Hypothalamus (tissue), 51 donors: Measurements from ENCODE around the gene TRPM3.
A peak's percentile ranks its signal among the peaks of the same experiment; 100 is the strongest.
"Not testable (repeated sequence)": the region's sequence is repeated elsewhere in the genome, so short reads cannot be mapped to it uniquely, and the experiment has no call there.

ENCODE experiments used
- DNase-seq, 51 donors: peaks; one replicate each; lab custom pipeline; 2025; lab: John Stamatoyannopoulos, UW

Gene TRPM3

GRCh38 chr9:71004196-71004595, 117.2 kb downstream of the TRPM3 start:
- DNase-seq: no peak

- no peak for DNase-seq
Measured at GRCh38 chr9:71003346-71003745, 118.1 kb downstream of the TRPM3 start.

- DNase-seq: no peak
Measured at GRCh38 chr9:71001780-71002386, 119.5 kb downstream of the TRPM3 start.

GRCh38 chr9:70998962-70999361, 122.5 kb downstream of the TRPM3 start:
- DNase-seq: no peak

GRCh38 chr9:70995511-70995910, 125.9 kb downstream of the TRPM3 start:
- no peak for DNase-seq

GRCh38 chr9:70994582-70994981, 126.8 kb downstream of the TRPM3 start:
- DNase-seq: no peak

GRCh38 chr9:70988551-70988950, 132.9 kb downstream of the TRPM3 start:
- no peak for DNase-seq

- no peak for DNase-seq
Measured at GRCh38 chr9:70987986-70988385, 133.4 kb downstream of the TRPM3 start.

- no peak for DNase-seq
Measured at GRCh38 chr9:70986984-70987383, 134.4 kb downstream of the TRPM3 start.

- DNase-seq: no peak
Measured at GRCh38 chr9:70983723-70984295, 137.6 kb downstream of the TRPM3 start.

- no peak for DNase-seq
Measured at GRCh38 chr9:70981312-70981711, 140.1 kb downstream of the TRPM3 start.

GRCh38 chr9:70979966-70980365, 141.5 kb downstream of the TRPM3 start:
- DNase-seq: no peak

GRCh38 chr9:70978085-70978484, 143.3 kb downstream of the TRPM3 start:
- DNase-seq: no peak

- DNase-seq: no peak
Measured at GRCh38 chr9:70975821-70976220, 145.6 kb downstream of the TRPM3 start.

- no peak for DNase-seq
Measured at GRCh38 chr9:70971723-70972122, 149.7 kb downstream of the TRPM3 start.

GRCh38 chr9:70966380-70966779, 155.0 kb downstream of the TRPM3 start:
- not testable (repeated sequence) for DNase-seq

- DNase-seq: no peak
Measured at GRCh38 chr9:70964861-70965260, 156.6 kb downstream of the TRPM3 start.

- DNase-seq: no peak
Measured at GRCh38 chr9:70963554-70963953, 157.9 kb downstream of the TRPM3 start.

GRCh38 chr9:70962761-70963440, 158.5 kb downstream of the TRPM3 start:
- no peak for DNase-seq

GRCh38 chr9:70959366-70959765, 162.1 kb downstream of the TRPM3 start:
- peak in 1 of 51 donors; percentile 7 for DNase-seq

- DNase-seq: no peak
Measured at GRCh38 chr9:70954596-70955143, 166.8 kb downstream of the TRPM3 start.

GRCh38 chr9:70954126-70954525, 167.3 kb downstream of the TRPM3 start:
- no peak for DNase-seq
